Muscle layer of duodenum (tissue), 2 donors: ENCODE measurements around the gene NEDD8.

Experiments used
- H3K27ac ChIP-seq: one replicate; pipeline ENCODE4 v1.7.0; 2013; ENCODE audit warnings: mild to moderate bottlenecking, low read length
- H3K27me3 ChIP-seq: one replicate; pipeline ENCODE4 v1.7.0; 2013; ENCODE audit warnings: low read depth, mild to moderate bottlenecking, control low read depth, low read length
- H3K36me3 ChIP-seq, 2 donors: one replicate each; pipeline ENCODE4 v1.7.0; 2013; ENCODE audit warnings: low read length in 2 of 2, control low read depth in 1 of 2, mild to moderate bottlenecking in 1 of 2; ENCODE audit not compliant: insufficient read depth in 2 of 2, control insufficient read depth in 1 of 2
- H3K4me1 ChIP-seq, 2 donors: one replicate each; pipeline ENCODE4 v1.7.0; 2013; ENCODE audit warnings: low read length in 2 of 2, mild to moderate bottlenecking in 2 of 2, control low read depth in 1 of 2, moderate library complexity in 1 of 2; ENCODE audit not compliant: insufficient read depth in 2 of 2, control insufficient read depth in 1 of 2
- H3K4me3 ChIP-seq, 2 donors: one replicate each; pipeline ENCODE4 v1.7.0; 2013; ENCODE audit warnings: low read length in 2 of 2, low read depth in 1 of 2, mild to moderate bottlenecking in 1 of 2
- H3K9me3 ChIP-seq, 2 donors: one replicate each; pipeline ENCODE4 v1.7.0; 2013; ENCODE audit warnings: low read length in 2 of 2, control low read depth in 1 of 2, mild to moderate bottlenecking in 1 of 2; ENCODE audit not compliant: control insufficient read depth in 1 of 2
- donor health status: healthy.

Gene NEDD8

DNA sequence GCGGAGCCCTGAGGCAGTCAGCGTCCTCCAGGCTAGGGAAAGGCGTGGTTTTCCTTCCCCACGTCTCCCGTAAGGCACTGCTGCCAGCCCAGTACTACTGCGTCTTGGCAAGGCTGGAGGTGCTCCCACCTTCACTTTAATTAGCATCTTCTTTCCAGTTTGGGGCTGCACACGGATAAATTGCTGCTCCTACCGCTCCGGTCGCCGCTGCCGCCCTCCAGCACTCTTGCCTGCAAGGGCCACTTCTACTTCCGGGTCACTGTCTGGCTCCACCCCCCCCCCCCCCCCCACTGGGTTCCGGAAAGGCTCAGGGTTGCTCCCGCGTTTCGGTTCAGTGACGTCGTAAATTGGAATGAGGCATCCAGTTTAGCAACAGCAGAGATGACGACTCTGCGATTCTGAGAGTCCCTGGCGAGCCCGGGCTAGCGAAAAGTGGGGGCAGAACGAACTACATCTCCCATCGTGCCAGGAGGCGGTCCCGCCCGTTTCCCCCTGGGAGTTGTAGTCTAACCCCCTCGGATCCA is at the start of gene NEDD8:
Gene NEDD8, minus strand, starts transcription at position 247 of the 524 bp plus-strand sequence. Its CDS starts 100 bp downstream, at position 147.
- H3K4me3 ChIP-seq, result peak within 1 kb of the TSS; percentile 86 to 97
- peaks cover 4 to 28% of the 10 kb centered on the region in 2 donors for H3K4me1 ChIP-seq
- H3K9me3 ChIP-seq, result no peaks in the 10 kb centered on the region
- peak within 1 kb of the TSS; percentile 95 for H3K27ac ChIP-seq
- peaks cover 16 to 18% of the 10 kb centered on the region in 2 donors for H3K36me3 ChIP-seq
- H3K27me3 ChIP-seq, result no peaks in the 10 kb centered on the region

DNA sequence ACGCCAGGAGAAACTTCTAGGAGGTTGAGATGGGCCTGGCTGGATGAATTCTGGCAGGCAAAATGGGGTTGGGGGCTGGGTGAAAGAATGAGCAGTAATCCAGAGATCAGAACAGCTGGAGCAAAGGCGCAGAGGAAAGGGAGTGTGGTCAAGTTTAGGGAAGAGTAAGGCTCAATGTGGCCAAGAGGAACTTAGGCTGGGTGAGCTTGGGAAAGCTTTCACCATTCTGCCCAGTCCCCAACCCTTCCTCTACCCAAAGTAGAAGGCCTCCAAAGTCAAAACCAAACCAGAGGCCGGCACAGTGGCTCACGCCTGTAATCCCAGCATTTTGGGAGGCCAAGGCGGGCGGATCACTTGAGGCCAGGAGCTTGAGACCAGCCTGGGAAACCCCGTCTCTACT is 49.5 kb upstream of the NEDD8 start:
- Histone ChIP-seq H3K4me3 (no peak overlapping the region), H3K27ac (no peak overlapping the region), H3K9me3 (no peaks in the 10 kb centered on the region), H3K27me3 (no peaks in the 10 kb centered on the region), H3K36me3 (no peaks in the 10 kb centered on the region), H3K4me1 (no peaks in the 10 kb centered on the region)

DNA sequence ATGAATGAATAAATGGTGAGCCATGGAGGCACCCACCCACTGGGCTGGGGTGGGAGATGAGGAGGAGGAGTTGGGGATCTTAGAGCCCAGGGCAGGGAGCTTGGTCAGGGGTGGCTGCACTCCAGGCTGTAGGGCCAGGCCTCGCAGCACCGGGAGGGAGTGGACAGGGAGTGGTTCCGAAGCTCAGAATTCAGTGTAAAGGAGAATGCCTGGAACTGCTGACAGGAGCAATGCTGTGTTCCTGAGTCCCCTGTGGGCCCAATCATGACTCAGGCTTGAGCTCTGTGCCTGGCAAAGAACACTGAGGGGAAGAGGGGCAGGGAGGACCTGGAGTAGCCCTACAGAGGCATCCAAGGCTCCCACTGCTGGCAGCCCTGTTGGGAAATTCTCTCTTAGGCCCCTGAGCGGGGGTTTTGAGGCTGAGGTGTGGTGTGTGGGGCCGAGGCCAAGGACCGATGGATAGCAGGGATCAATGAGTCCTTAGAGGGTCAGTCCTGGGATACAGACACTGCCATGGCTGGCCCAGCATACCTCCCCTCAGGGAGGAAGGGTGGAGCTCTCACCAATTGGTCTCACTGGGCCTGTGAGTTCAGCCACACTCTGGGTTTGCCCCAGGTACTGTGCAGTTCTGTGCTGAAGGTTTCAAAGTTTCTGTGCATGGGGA is 48.8 kb upstream of the NEDD8 start:
- no peaks in the 10 kb centered on the region for H3K36me3 ChIP-seq
- no peak overlapping the region for H3K4me3 ChIP-seq
- H3K27me3 ChIP-seq, result no peaks in the 10 kb centered on the region
- no peaks in the 10 kb centered on the region for H3K9me3 ChIP-seq
- no peak overlapping the region for H3K27ac ChIP-seq
- H3K4me1 ChIP-seq, result no peaks in the 10 kb centered on the region

DNA sequence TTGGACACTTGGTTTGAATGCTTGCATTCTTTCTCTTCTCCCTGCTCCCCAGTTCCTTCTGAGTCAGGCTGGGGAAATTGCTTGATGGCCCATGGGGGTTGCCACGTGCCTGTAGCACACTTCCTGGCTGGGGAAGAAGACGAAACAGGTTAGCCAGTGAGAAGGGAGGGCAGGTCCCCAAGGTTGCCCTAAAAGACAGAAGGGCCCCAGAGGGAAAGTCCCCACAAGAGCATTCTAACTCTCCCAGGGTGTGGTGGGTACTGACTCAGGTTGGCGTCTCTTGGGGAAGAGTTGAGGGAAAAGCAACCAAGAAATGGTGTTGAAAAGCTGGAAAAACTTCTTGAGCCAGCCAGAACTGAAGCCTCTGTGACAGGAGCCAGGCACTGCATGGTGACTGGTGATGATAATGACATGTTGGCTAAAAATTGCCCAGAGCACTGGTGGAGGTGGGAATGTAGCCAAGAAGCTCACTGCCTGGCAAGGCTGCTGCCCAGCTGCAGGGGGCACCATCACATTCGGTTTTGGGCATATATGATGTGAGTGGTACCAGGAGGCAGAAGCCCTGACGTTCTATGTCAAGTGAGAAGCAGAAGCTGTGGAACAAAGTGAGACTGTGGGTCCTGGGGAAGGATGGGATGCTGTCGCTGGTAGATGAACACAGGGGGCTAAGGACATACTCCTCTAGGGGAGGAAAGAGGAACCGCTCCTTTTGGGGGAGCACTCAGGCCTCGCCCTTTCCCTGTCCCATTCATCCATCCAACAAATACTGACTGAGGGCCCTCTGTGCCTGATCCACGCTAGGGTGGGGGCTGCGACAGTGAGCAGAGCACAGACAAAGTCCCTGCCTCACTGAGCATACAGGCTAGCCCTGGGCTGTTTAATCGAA is 47.4 kb upstream of the NEDD8 start:
- Histone ChIP-seq H3K27me3 (no peaks in the 10 kb centered on the region), H3K27ac (no peak overlapping the region), H3K9me3 (no peaks in the 10 kb centered on the region), H3K4me1 (no peaks in the 10 kb centered on the region), H3K4me3 (no peak overlapping the region), H3K36me3 (no peaks in the 10 kb centered on the region)

DNA sequence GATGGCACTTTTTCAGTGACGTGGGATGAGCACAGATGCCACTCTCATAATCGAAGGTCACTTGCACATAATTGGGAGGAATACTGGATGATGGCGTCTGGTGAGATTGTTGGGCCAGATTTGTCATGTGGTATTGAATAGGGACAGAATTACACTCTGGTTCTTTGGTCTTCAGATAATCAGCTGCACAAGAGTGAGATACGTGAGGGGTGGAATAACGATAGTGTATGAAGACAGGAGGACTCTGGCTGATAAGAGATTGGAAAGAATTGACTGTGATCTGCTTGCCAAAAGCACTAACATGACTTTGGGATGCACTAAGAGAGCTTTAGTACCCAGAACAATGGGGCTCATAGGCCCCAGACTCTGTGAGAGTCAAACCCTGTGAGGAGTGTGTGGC is 46.3 kb upstream of the NEDD8 start:
- H3K27ac ChIP-seq, result no peak overlapping the region
- no peaks in the 10 kb centered on the region for H3K27me3 ChIP-seq
- H3K36me3 ChIP-seq, result no peaks in the 10 kb centered on the region
- H3K4me3 ChIP-seq, result no peak overlapping the region
- H3K9me3 ChIP-seq, result no peaks in the 10 kb centered on the region
- H3K4me1 ChIP-seq, result no peaks in the 10 kb centered on the region

DNA sequence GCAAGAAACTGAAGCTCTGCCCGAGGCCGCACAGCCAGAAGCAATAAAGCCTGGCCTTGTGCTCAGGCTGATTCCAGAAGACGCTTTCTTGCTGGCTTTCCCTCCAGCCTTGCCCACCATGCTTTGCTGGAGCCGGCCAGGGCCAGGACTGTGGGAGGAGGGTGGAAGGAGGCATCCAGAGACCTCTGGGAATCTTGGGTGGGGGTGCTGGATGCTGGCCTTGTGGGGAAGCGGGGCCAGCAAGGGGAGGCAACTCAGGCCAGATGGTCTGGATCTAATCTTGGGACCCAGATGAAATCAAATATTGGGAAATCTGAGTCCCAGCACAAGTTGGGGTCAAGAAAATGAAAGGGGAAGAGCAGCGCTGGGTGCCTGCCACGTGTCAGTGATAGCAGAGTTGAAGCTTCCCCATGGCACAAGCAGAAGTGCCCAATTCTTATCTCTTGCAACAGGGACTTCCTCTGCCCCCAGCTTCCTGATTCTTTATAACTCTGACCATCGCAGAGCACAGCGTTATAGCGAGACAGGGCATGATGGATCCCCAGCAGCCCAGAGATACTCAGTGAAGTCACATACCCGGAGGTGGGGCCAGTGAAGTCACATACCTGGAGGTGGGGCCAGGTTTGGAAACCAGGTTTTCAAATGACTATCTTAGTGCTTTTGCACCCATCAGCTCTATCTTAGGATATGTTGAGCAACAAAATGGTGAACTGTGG is 45.6 kb upstream of the NEDD8 start:
- Histone ChIP-seq H3K9me3 (no peaks in the 10 kb centered on the region), H3K27ac (no peak overlapping the region), H3K4me3 (no peak overlapping the region), H3K27me3 (no peaks in the 10 kb centered on the region), H3K36me3 (no peaks in the 10 kb centered on the region), H3K4me1 (no peaks in the 10 kb centered on the region)

DNA sequence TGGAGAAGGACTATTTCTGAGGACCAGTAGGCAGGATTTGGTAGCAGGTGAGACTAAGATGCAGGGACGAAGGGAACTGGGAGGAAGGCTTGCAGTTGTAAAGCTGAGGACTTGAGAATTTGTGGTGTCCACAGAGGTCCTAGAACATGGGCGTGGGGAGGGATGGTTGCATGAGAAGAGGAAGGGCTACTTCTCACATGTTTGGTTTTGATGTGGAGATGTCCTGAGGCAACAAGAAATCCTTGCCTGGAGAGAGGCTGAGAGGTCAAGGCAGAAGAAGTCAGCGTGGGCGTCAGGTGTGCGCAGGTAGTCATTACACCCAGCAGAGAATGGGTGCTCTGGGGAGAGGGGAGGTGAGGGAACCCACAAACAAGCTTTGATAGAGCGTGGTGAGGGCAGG is 44.9 kb upstream of the NEDD8 start:
- Histone ChIP-seq H3K4me3 (no peak overlapping the region), H3K9me3 (no peaks in the 10 kb centered on the region), H3K4me1 (peaks cover under 1 to 2% of the 10 kb centered on the region in 2 donors), H3K27ac (no peak overlapping the region), H3K27me3 (no peaks in the 10 kb centered on the region), H3K36me3 (no peaks in the 10 kb centered on the region)

DNA sequence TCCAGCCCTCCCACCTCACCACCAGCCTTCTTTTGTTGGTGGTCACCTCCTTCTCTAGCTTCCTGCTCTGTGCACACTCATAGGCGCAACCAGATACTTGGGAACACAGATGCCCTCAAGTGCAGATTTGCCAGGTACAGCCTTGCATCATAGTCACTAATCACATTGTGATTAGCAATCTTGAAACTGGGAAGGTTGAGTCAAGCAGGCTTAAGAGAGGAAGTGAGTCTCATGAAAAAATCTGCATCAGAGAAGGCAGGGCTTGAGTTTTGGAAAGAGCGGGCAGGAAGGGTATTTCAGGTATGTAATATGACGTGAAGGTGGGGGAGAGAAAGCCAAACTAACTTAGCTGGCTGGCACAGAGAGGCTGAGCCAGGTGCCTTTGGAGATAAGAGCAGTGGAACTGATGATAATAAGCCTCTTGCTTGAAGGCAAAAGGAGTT is 42.0 kb upstream of the NEDD8 start:
- Histone ChIP-seq H3K4me3 (no peak overlapping the region), H3K9me3 (no peaks in the 10 kb centered on the region), H3K36me3 (peaks cover 5 to 7% of the 10 kb centered on the region in 2 donors), H3K27ac (no peak overlapping the region), H3K27me3 (no peaks in the 10 kb centered on the region), H3K4me1 (peaks cover 4 to 10% of the 10 kb centered on the region in 2 donors)

DNA sequence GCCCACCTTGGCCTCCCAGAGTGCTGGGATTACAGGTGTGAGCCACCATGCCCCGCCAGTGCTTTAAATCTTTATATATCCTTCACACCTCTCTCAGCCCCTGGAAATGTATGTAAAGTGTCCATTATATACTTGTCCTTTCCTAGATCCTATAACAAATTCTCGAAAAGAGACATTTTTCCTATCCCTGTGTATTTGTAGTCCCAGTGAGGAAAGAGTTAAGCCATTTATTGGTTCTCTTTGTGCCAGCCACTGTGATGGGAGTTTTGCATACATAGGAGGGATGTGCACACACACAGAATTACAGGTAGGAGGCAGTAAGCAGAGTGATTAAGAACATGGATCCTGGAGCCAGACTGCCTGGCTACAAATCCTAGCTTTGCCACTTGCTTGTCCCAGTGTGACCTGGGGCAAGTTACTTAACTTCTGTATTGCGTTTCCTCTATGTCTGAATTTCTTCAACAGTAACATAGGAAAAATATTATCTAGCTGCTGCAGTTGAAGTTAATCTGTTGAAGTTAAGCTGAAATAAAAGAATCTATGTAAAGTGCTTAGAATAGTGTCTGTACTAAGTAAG is 41.3 kb upstream of the NEDD8 start:
- H3K4me1 ChIP-seq, result peaks cover 4 to 10% of the 10 kb centered on the region in 2 donors
- peaks cover 10% of the 10 kb centered on the region in 2 donors for H3K36me3 ChIP-seq
- no peaks in the 10 kb centered on the region for H3K9me3 ChIP-seq
- H3K27me3 ChIP-seq, result no peaks in the 10 kb centered on the region
- no peak overlapping the region for H3K27ac ChIP-seq
- H3K4me3 ChIP-seq, result no peak overlapping the region

DNA sequence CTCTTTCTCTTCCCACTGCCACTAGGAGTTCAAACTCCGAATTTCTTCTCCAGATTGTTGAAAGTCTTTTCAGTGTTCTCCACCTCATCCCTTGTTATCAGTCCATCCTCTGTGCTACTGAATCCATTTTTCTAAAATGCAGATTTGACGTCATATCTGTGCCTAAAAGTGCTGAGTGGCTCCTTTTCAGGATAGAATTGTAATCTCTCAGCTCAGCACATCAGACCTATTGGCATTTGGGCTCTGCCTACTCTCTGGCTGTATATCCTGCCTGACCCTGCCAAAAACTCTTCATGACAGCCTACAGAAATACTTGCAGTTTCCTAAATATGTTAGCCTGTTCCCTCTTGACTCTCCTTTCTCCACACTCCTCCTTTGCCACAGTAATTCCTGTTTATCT is 40.3 kb upstream of the NEDD8 start:
- Histone ChIP-seq H3K27me3 (no peaks in the 10 kb centered on the region), H3K27ac (no peak overlapping the region), H3K4me1 (peaks cover 4 to 10% of the 10 kb centered on the region in 2 donors), H3K9me3 (no peaks in the 10 kb centered on the region), H3K4me3 (no peak overlapping the region), H3K36me3 (peaks cover 14% of the 10 kb centered on the region in 2 donors)
